H9 (cell line): ENCODE results near the gene CTRL. TPM values are rescaled to one million over a fixed set of nuclear protein-coding genes. Genes with fewer than 3 reads are reported as not detected.

Experiments
- DNase-seq: peaks from one replicate; pipeline ENCODE4 v3.0.0-alpha.2; 2017
- H2AFZ ChIP-seq: one replicate; pipeline ENCODE4 v1.6.1; 2013; ENCODE audit warnings: mild to moderate bottlenecking, low read length, control low read depth, moderate library complexity
- H2AK5ac ChIP-seq: 2 replicates; pipeline ENCODE4 v1.6.1; 2013; ENCODE audit warnings: low read length, control low read depth, mixed read lengths; ENCODE audit not compliant: insufficient read length
- H2BK120ac ChIP-seq: one replicate; pipeline ENCODE4 v1.6.1; 2013; ENCODE audit warnings: low read depth, mild to moderate bottlenecking, low read length, control low read depth, inconsistent platforms; ENCODE audit not compliant: poor library complexity, severe bottlenecking
- H2BK12ac ChIP-seq: 2 replicates; pipeline ENCODE4 v1.6.1; 2013; ENCODE audit warnings: low read length, control low read depth, mixed read lengths, low read depth; ENCODE audit not compliant: insufficient read length
- H2BK15ac ChIP-seq: 2 replicates; pipeline ENCODE4 v1.6.1; 2013; ENCODE audit warnings: low read depth, low read length, control low read depth
- H2BK20ac ChIP-seq: one replicate; pipeline ENCODE4 v1.6.1; 2013; ENCODE audit warnings: low read depth, mild to moderate bottlenecking, low read length, control low read depth, inconsistent platforms; ENCODE audit not compliant: poor library complexity, severe bottlenecking
- H2BK5ac ChIP-seq: 2 replicates; pipeline ENCODE4 v1.6.1; 2013; ENCODE audit warnings: low read length, control low read depth, mixed read lengths; ENCODE audit not compliant: insufficient read length
- H3K14ac ChIP-seq: 2 replicates; pipeline ENCODE4 v1.6.1; 2013; ENCODE audit warnings: low read length, control low read depth; ENCODE audit not compliant: insufficient read depth
- H3K18ac ChIP-seq: 2 replicates; pipeline ENCODE4 v1.6.1; 2013; ENCODE audit warnings: low read depth, mild to moderate bottlenecking, mixed read lengths, low read length, control low read depth; ENCODE audit not compliant: insufficient read length
- H3K23ac ChIP-seq: 2 replicates; pipeline ENCODE4 v1.6.1; 2013; ENCODE audit warnings: low read length, control low read depth, mixed read lengths, low read depth; ENCODE audit not compliant: insufficient read length
- H3K23me2 ChIP-seq: 2 replicates; pipeline ENCODE4 v1.6.1; 2013; ENCODE audit warnings: low read depth, mild to moderate bottlenecking, mixed read lengths, low read length, control low read depth; ENCODE audit not compliant: insufficient read length, poor library complexity, severe bottlenecking
- H3K27ac ChIP-seq: 2 replicates; pipeline ENCODE4 v1.5.1; 2013; ENCODE audit warnings: low read length, control low read depth, mixed read lengths, low read depth; ENCODE audit not compliant: insufficient read length
- H3K27me3 ChIP-seq: 2 replicates; pipeline ENCODE4 v1.6.1; 2013; ENCODE audit warnings: low read length, control low read depth, inconsistent platforms; ENCODE audit not compliant: insufficient read depth
- H3K4ac ChIP-seq: 2 replicates; pipeline ENCODE4 v1.6.1; 2013; ENCODE audit warnings: low read depth, mild to moderate bottlenecking, control low read depth, inconsistent platforms, low read length, moderate library complexity
- H3K4me1 ChIP-seq: 2 replicates; pipeline ENCODE4 v1.6.1; 2013; ENCODE audit warnings: low read length, control low read depth, inconsistent platforms; ENCODE audit not compliant: insufficient read depth
- H3K4me2 ChIP-seq: 2 replicates; pipeline ENCODE4 v1.6.1; 2013; ENCODE audit warnings: low read length, control low read depth, mixed read lengths; ENCODE audit not compliant: insufficient read length, insufficient read depth
- H3K56ac ChIP-seq: 2 replicates; pipeline ENCODE4 v1.6.1; 2013; ENCODE audit warnings: low read depth, mild to moderate bottlenecking, mixed read lengths, low read length, control low read depth; ENCODE audit not compliant: insufficient read length
- H3K79me1 ChIP-seq: 2 replicates; pipeline ENCODE4 v1.6.1; 2013; ENCODE audit warnings: low read depth, mild to moderate bottlenecking, moderate library complexity, low read length, control low read depth, inconsistent platforms; ENCODE audit not compliant: insufficient read depth, poor library complexity, severe bottlenecking
- H3K79me2 ChIP-seq: 2 replicates; pipeline ENCODE4 v1.6.1; 2013; ENCODE audit warnings: low read length, control low read depth, inconsistent platforms; ENCODE audit not compliant: insufficient read depth
- H3K9ac ChIP-seq: 2 replicates; pipeline ENCODE4 v1.6.1; 2013; ENCODE audit warnings: low read length, control low read depth, mixed read lengths; ENCODE audit not compliant: insufficient read length; ENCODE audit errors: extremely low read depth
- H3K9me3 ChIP-seq: one replicate; pipeline ENCODE4 v1.6.1; 2013; ENCODE audit warnings: low read depth, low read length, inconsistent platforms; ENCODE audit not compliant: control insufficient read depth
- H3T11ph ChIP-seq: one replicate; pipeline ENCODE4 v1.6.1; 2013; ENCODE audit warnings: mild to moderate bottlenecking, low read length, control low read depth, inconsistent platforms
- H4K20me1 ChIP-seq: one replicate; pipeline ENCODE4 v1.6.1; 2013; ENCODE audit not compliant: control insufficient read depth, insufficient read length, insufficient read depth
- H4K5ac ChIP-seq: 2 replicates; pipeline ENCODE4 v1.6.1; 2013; ENCODE audit warnings: low read depth, mild to moderate bottlenecking, mixed read lengths, low read length, control low read depth; ENCODE audit not compliant: insufficient read length
- H4K8ac ChIP-seq: replicated peaks from 2 replicates; pipeline ENCODE4 v1.6.1; 2013; ENCODE audit warnings: low read length, control low read depth, mixed read lengths, low read depth; ENCODE audit not compliant: insufficient read length
- H4K91ac ChIP-seq: 2 replicates; pipeline ENCODE4 v1.6.1; 2013; ENCODE audit warnings: low read depth, mild to moderate bottlenecking, moderate library complexity, mixed read lengths, low read length, control low read depth; ENCODE audit not compliant: insufficient read length
- H3K27ac Mint-ChIP-seq, 3 experiments: 2 replicates in 2 of 3; 3 replicates in 1 of 3; pipeline ENCODE4 v1.8.0; 2020 to 2021; ENCODE audit warnings: mixed read lengths in 3 of 3, mild to moderate bottlenecking in 1 of 3, moderate library complexity in 1 of 3
- H3K27me3 Mint-ChIP-seq: 2 replicates; pipeline ENCODE4 v1.8.0; 2021; ENCODE audit warnings: low read depth, mild to moderate bottlenecking, moderate library complexity, mixed read lengths
- H3K36me3 Mint-ChIP-seq, 3 experiments: 2 replicates in 2 of 3; 3 replicates in 1 of 3; pipeline ENCODE4 v1.8.0; 2020 to 2021; ENCODE audit warnings: low read depth in 3 of 3, mixed read lengths in 3 of 3; ENCODE audit not compliant: insufficient read depth in 1 of 3
- H3K4me1 Mint-ChIP-seq, 2 experiments: 2 replicates each; pipeline ENCODE4 v1.8.0; 2020; ENCODE audit warnings: mixed read lengths in 2 of 2
- H3K4me3 Mint-ChIP-seq, 2 experiments: 2 replicates in 1 of 2; 3 replicates in 1 of 2; pipeline ENCODE4 v1.8.0; 2020 to 2021; ENCODE audit warnings: mild to moderate bottlenecking in 2 of 2, mixed read lengths in 2 of 2, moderate library complexity in 1 of 2
- H3K9me3 Mint-ChIP-seq, 2 experiments: 2 replicates in 1 of 2; 3 replicates in 1 of 2; pipeline ENCODE4 v1.8.0; 2020; ENCODE audit warnings: mild to moderate bottlenecking in 2 of 2, mixed read lengths in 2 of 2, moderate library complexity in 1 of 2
- WGBS: extraction: QIAGEN DNeasy Blood & Tissue Kit; methylation state at CpG from one replicate; pipeline ENCODE4 v1.1.7; 2013; ENCODE audit warnings: missing lambda C conversion rate, low lambda C conversion rate, mixed read lengths; ENCODE audit not compliant: insufficient read length; ENCODE audit errors: extremely low coverage; 5-methylcytosine and 5-hydroxymethylcytosine counted together
- total RNA-seq: library from RNA; stranded (reverse); gene quantifications from 2 replicates; pipeline ENCODE4 v1.2.1, GENCODE V29; 2021
- TF ChIP-seq, protein P1 (sequence below): fragments of 200-600 bp; sonication (generic); conservative IDR thresholded peaks from 3 replicates; pipeline ENCODE4 v1.8.0; 2021; ENCODE audit warnings: antibody characterized with exemption, mild to moderate bottlenecking

The CTRL gene
- total RNA-seq, 1 experiment from 2014 or later: 2.7 TPM

DNA sequence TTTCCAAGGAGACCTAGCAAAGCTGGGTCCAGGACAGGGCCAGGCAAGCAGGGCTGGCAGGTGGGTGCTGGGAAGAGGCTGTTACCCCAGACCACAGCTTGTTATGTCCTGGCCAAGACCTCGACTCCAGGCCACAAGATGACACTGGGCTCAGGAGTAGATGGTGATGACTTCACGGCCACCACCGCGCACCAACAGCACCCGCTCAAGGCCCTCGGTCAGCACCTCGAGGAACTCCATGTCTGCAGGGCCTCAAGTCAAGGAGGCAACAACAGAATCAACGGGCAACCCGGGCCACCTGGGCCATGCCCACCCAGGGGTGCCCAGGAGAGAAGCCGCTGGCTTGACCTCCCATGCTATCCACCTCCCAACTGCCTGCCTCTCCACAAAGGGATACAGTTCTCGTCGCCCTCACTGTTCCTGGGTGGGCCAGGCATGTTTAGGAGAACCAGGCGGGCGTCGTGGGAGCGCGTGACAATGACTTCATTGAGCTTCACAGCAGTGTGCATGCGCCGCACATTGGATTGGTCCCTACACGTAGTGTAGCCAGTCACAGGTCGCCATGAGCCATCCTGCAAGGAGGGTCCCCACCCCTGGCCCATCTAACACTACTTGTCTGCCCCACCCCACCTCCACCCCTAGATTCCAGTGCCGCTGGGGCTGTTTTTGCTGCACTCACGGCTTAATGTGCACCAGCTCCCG is 13.2 kb upstream of the CTRL start:
- H4K5ac ChIP-seq: no peak overlapping the region
- no peak overlapping the region for H3K14ac ChIP-seq
- H2AK5ac ChIP-seq: no peak overlapping the region
- no peak overlapping the region for H2AFZ ChIP-seq
- no peak overlapping the region for H3T11ph ChIP-seq
- no peaks in the 10 kb centered on the region for H3K4me1 ChIP-seq
- Mint-ChIP-seq H3K4me1 (peaks cover 2 to 15% of the 10 kb centered on the region in 2 experiments; a peak in 2 of 4 replicates), H3K4me3 (no peak overlapping the region), H3K27ac (no peak overlapping the region), H3K27me3 (no peaks in the 10 kb centered on the region), H3K36me3 (peaks cover 11 to 56% (median 23%) of the 10 kb centered on the region in 3 experiments; a peak in 5 of 7 replicates), H3K9me3 (no peaks in the 10 kb centered on the region)
- WGBS: no CpG with 5 or more reads among the region's 24 CpGs
- H3K27ac ChIP-seq: no peak overlapping the region
- H3K9ac ChIP-seq: no peak overlapping the region
- no peaks in the 10 kb centered on the region for H3K9me3 ChIP-seq
- H3K18ac ChIP-seq: no peak overlapping the region
- no peak overlapping the region for H3K4ac ChIP-seq
- H3K23ac ChIP-seq: no peak overlapping the region
- H3K23me2 ChIP-seq: no peaks in the 10 kb centered on the region
- no peak overlapping the region for H3K56ac ChIP-seq
- no peak overlapping the region for H2BK20ac ChIP-seq
- H4K20me1 ChIP-seq: no peaks in the 10 kb centered on the region
- H2BK15ac ChIP-seq: no peak overlapping the region
- H3K27me3 ChIP-seq: no peaks in the 10 kb centered on the region
- H3K79me1 ChIP-seq: no peaks in the 10 kb centered on the region
- no peak overlapping the region for H2BK120ac ChIP-seq
- H2BK12ac ChIP-seq: no peak overlapping the region
- H4K8ac ChIP-seq: no peak overlapping the region
- DNase-seq: no peak
- no peak overlapping the region for H2BK5ac ChIP-seq
- no peak overlapping the region for H4K91ac ChIP-seq
- H3K4me2 ChIP-seq: no peak overlapping the region
- TF ChIP-seq, protein P1, sequence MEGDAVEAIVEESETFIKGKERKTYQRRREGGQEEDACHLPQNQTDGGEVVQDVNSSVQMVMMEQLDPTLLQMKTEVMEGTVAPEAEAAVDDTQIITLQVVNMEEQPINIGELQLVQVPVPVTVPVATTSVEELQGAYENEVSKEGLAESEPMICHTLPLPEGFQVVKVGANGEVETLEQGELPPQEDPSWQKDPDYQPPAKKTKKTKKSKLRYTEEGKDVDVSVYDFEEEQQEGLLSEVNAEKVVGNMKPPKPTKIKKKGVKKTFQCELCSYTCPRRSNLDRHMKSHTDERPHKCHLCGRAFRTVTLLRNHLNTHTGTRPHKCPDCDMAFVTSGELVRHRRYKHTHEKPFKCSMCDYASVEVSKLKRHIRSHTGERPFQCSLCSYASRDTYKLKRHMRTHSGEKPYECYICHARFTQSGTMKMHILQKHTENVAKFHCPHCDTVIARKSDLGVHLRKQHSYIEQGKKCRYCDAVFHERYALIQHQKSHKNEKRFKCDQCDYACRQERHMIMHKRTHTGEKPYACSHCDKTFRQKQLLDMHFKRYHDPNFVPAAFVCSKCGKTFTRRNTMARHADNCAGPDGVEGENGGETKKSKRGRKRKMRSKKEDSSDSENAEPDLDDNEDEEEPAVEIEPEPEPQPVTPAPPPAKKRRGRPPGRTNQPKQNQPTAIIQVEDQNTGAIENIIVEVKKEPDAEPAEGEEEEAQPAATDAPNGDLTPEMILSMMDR: no peak
- no peaks in the 10 kb centered on the region for H3K79me2 ChIP-seq
